ENCODE data around the gene ANXA2.
"Not testable (repeated sequence)": the region's sequence is repeated elsewhere in the genome, so short reads cannot be mapped to it uniquely, and the experiment has no call there.

ANXA2 gene

GRCh38 chr15:60421544-60421943 is 23.8 kb upstream of the ANXA2 start:
- no peaks in the 10 kb centered on the region for H3K9me3 ChIP-seq (ENCODE audit: control insufficient read depth, insufficient read depth, low read depth, low read length)
- H3K36me3 ChIP-seq (ENCODE audit: control insufficient read depth, insufficient read depth, low read length), result peaks cover 12% of the 10 kb centered on the region; the same call in 1 of the 2 replicates
- no peak overlapping the region for H3K4me3 ChIP-seq (ENCODE audit: low read depth, low read length)
- H3K9ac ChIP-seq (ENCODE audit: low read length), result no peak overlapping the region
- H3K4me1 ChIP-seq (ENCODE audit: control insufficient read depth, insufficient read depth, low read length), result no peaks in the 10 kb centered on the region
- no peak overlapping the region for H3K27ac ChIP-seq (ENCODE audit: low read depth, low read length)
- H3K27me3 ChIP-seq (ENCODE audit: control insufficient read depth, insufficient read depth, low read length), result no peaks in the 10 kb centered on the region

GRCh38 chr15:60420203-60420716 is 22.5 kb upstream of the ANXA2 start:
- Histone ChIP-seq H3K36me3 (ENCODE audit: control insufficient read depth, insufficient read depth, low read length) (peaks cover 12% of the 10 kb centered on the region; the same call in 1 of the 2 replicates), H3K27ac (ENCODE audit: low read depth, low read length) (no peak overlapping the region), H3K27me3 (ENCODE audit: control insufficient read depth, insufficient read depth, low read length) (no peaks in the 10 kb centered on the region), H3K9ac (ENCODE audit: low read length) (no peak overlapping the region), H3K4me3 (ENCODE audit: low read depth, low read length) (no peak overlapping the region), H3K9me3 (ENCODE audit: control insufficient read depth, insufficient read depth, low read depth, low read length) (no peaks in the 10 kb centered on the region), H3K4me1 (ENCODE audit: control insufficient read depth, insufficient read depth, low read length) (no peaks in the 10 kb centered on the region)

- Histone ChIP-seq H3K9ac (ENCODE audit: low read length) (no peak overlapping the region), H3K4me3 (ENCODE audit: low read depth, low read length) (no peak overlapping the region), H3K9me3 (ENCODE audit: control insufficient read depth, insufficient read depth, low read depth, low read length) (no peaks in the 10 kb centered on the region), H3K27me3 (ENCODE audit: control insufficient read depth, insufficient read depth, low read length) (no peaks in the 10 kb centered on the region), H3K4me1 (ENCODE audit: control insufficient read depth, insufficient read depth, low read length) (no peaks in the 10 kb centered on the region), H3K36me3 (ENCODE audit: control insufficient read depth, insufficient read depth, low read length) (peaks cover 12% of the 10 kb centered on the region; the same call in 1 of the 2 replicates), H3K27ac (ENCODE audit: low read depth, low read length) (no peak overlapping the region)
Measured at GRCh38 chr15:60419753-60420152, 22.0 kb upstream of the ANXA2 start.

- no peak overlapping the region for H3K27ac ChIP-seq (ENCODE audit: low read depth, low read length)
- no peaks in the 10 kb centered on the region for H3K27me3 ChIP-seq (ENCODE audit: control insufficient read depth, insufficient read depth, low read length)
- no peaks in the 10 kb centered on the region for H3K9me3 ChIP-seq (ENCODE audit: control insufficient read depth, insufficient read depth, low read depth, low read length)
- H3K4me1 ChIP-seq (ENCODE audit: control insufficient read depth, insufficient read depth, low read length), result peaks cover 2% of the 10 kb centered on the region; the same call in 1 of the 2 replicates
- H3K36me3 ChIP-seq (ENCODE audit: control insufficient read depth, insufficient read depth, low read length), result peaks cover 12% of the 10 kb centered on the region; the same call in 1 of the 2 replicates
- H3K9ac ChIP-seq (ENCODE audit: low read length), result no peak overlapping the region
- no peak overlapping the region for H3K4me3 ChIP-seq (ENCODE audit: low read depth, low read length)
Measured at GRCh38 chr15:60418096-60418495, 20.3 kb upstream of the ANXA2 start.

- peaks cover 4% of the 10 kb centered on the region; the same call in 1 of the 2 replicates for H3K4me1 ChIP-seq (ENCODE audit: control insufficient read depth, insufficient read depth, low read length)
- peaks cover 2% of the 10 kb centered on the region; the same call in 1 of the 2 replicates for H3K36me3 ChIP-seq (ENCODE audit: control insufficient read depth, insufficient read depth, low read length)
Measured at GRCh38 chr15:60417112-60417511, 19.3 kb upstream of the ANXA2 start.

GRCh38 chr15:60416484-60416883 is 18.7 kb upstream of the ANXA2 start:
- Histone ChIP-seq H3K4me1 (ENCODE audit: control insufficient read depth, insufficient read depth, low read length) (peaks cover 4% of the 10 kb centered on the region; the same call in 1 of the 2 replicates), H3K27me3 (ENCODE audit: control insufficient read depth, insufficient read depth, low read length) (no peaks in the 10 kb centered on the region), H3K9me3 (ENCODE audit: control insufficient read depth, insufficient read depth, low read depth, low read length) (no peaks in the 10 kb centered on the region), H3K36me3 (ENCODE audit: control insufficient read depth, insufficient read depth, low read length) (no peaks in the 10 kb centered on the region), H3K9ac (ENCODE audit: low read length) (no peak overlapping the region), H3K27ac (ENCODE audit: low read depth, low read length) (no peak overlapping the region), H3K4me3 (ENCODE audit: low read depth, low read length) (no peak overlapping the region)

More at GRCh38 chr15:60417112-60417511, 19.3 kb upstream of the ANXA2 start:
- H3K4me3 ChIP-seq (ENCODE audit: low read depth, low read length), result no peak overlapping the region
- H3K27me3 ChIP-seq (ENCODE audit: control insufficient read depth, insufficient read depth, low read length), result no peaks in the 10 kb centered on the region
- H3K9ac ChIP-seq (ENCODE audit: low read length), result no peak overlapping the region
- H3K9me3 ChIP-seq (ENCODE audit: control insufficient read depth, insufficient read depth, low read depth, low read length), result no peaks in the 10 kb centered on the region
- H3K27ac ChIP-seq (ENCODE audit: low read depth, low read length), result no peak overlapping the region

GRCh38 chr15:60414016-60414682 is 16.4 kb upstream of the ANXA2 start:
- H3K27ac ChIP-seq (ENCODE audit: low read depth, low read length), result no peak overlapping the region
- H3K27me3 ChIP-seq (ENCODE audit: control insufficient read depth, insufficient read depth, low read length), result no peaks in the 10 kb centered on the region
- H3K36me3 ChIP-seq (ENCODE audit: control insufficient read depth, insufficient read depth, low read length), result no peaks in the 10 kb centered on the region
- peaks cover 4% of the 10 kb centered on the region; the same call in 1 of the 2 replicates for H3K4me1 ChIP-seq (ENCODE audit: control insufficient read depth, insufficient read depth, low read length)
- H3K9me3 ChIP-seq (ENCODE audit: control insufficient read depth, insufficient read depth, low read depth, low read length), result no peaks in the 10 kb centered on the region
- H3K4me3 ChIP-seq (ENCODE audit: low read depth, low read length), result no peak overlapping the region
- H3K9ac ChIP-seq (ENCODE audit: low read length), result no peak overlapping the region

- H3K27ac ChIP-seq (ENCODE audit: low read depth, low read length), result no peak overlapping the region
Measured at GRCh38 chr15:60413231-60413824, 15.5 kb upstream of the ANXA2 start.

GRCh38 chr15:60412807-60413206 is 15.0 kb upstream of the ANXA2 start:
- not testable (repeated sequence) for H3K36me3 ChIP-seq (ENCODE audit: control insufficient read depth, insufficient read depth, low read length); H3K4me3 ChIP-seq (ENCODE audit: low read depth, low read length); H3K27ac ChIP-seq (ENCODE audit: low read depth, low read length); H3K4me1 ChIP-seq (ENCODE audit: control insufficient read depth, insufficient read depth, low read length); H3K27me3 ChIP-seq (ENCODE audit: control insufficient read depth, insufficient read depth, low read length); H3K9ac ChIP-seq (ENCODE audit: low read length); H3K9me3 ChIP-seq (ENCODE audit: control insufficient read depth, insufficient read depth, low read depth, low read length)

More at GRCh38 chr15:60413231-60413824, 15.5 kb upstream of the ANXA2 start:
- Histone ChIP-seq H3K36me3 (ENCODE audit: control insufficient read depth, insufficient read depth, low read length) (no peaks in the 10 kb centered on the region), H3K9me3 (ENCODE audit: control insufficient read depth, insufficient read depth, low read depth, low read length) (no peaks in the 10 kb centered on the region), H3K4me3 (ENCODE audit: low read depth, low read length) (no peak overlapping the region), H3K4me1 (ENCODE audit: control insufficient read depth, insufficient read depth, low read length) (peaks cover 4% of the 10 kb centered on the region; the same call in 1 of the 2 replicates), H3K27me3 (ENCODE audit: control insufficient read depth, insufficient read depth, low read length) (no peaks in the 10 kb centered on the region), H3K9ac (ENCODE audit: low read length) (no peak overlapping the region)

GRCh38 chr15:60411774-60412425 is 14.1 kb upstream of the ANXA2 start:
- Histone ChIP-seq H3K27ac (ENCODE audit: low read depth, low read length) (no peak overlapping the region), H3K4me1 (ENCODE audit: control insufficient read depth, insufficient read depth, low read length) (peaks cover 8% of the 10 kb centered on the region), H3K4me3 (ENCODE audit: low read depth, low read length) (no peak overlapping the region), H3K9ac (ENCODE audit: low read length) (no peak overlapping the region), H3K36me3 (ENCODE audit: control insufficient read depth, insufficient read depth, low read length) (no peaks in the 10 kb centered on the region), H3K9me3 (ENCODE audit: control insufficient read depth, insufficient read depth, low read depth, low read length) (no peaks in the 10 kb centered on the region), H3K27me3 (ENCODE audit: control insufficient read depth, insufficient read depth, low read length) (no peaks in the 10 kb centered on the region)

- not testable (repeated sequence) for H3K9me3 ChIP-seq (ENCODE audit: control insufficient read depth, insufficient read depth, low read depth, low read length); H3K4me3 ChIP-seq (ENCODE audit: low read depth, low read length); H3K27me3 ChIP-seq (ENCODE audit: control insufficient read depth, insufficient read depth, low read length); H3K36me3 ChIP-seq (ENCODE audit: control insufficient read depth, insufficient read depth, low read length); H3K27ac ChIP-seq (ENCODE audit: low read depth, low read length); H3K9ac ChIP-seq (ENCODE audit: low read length)
- H3K4me1 ChIP-seq (ENCODE audit: control insufficient read depth, insufficient read depth, low read length), result peaks cover 12% of the 10 kb centered on the region
Measured at GRCh38 chr15:60410350-60410749, 12.6 kb upstream of the ANXA2 start.
